K562 (cell line): ENCODE measurements around the gene ASB6. TPM values are rescaled to one million over a fixed set of nuclear protein-coding genes. Genes with fewer than 3 reads are reported as not detected.

Experiments used
- CBFA2T2 ChIP-seq: fragments of 450-650 bp; conservative IDR thresholded peaks from 2 replicates; pipeline ENCODE4 v1.6.1; 2017; ENCODE audit warnings: mild to moderate bottlenecking
- CBX5 ChIP-seq: IDR thresholded peaks from 2 replicates; pipeline ENCODE4 v1.6.1; 2014; ENCODE audit warnings: low read depth, borderline replicate concordance
- KLF1 ChIP-seq: fragments of 450-650 bp; IDR thresholded peaks from 2 replicates; pipeline ENCODE4 v1.6.1; 2016; ENCODE audit warnings: missing genetic modification characterization, missing compliant biosample characterization
- MTA3 ChIP-seq: fragments of 450-650 bp; formaldehyde crosslinking; IDR thresholded peaks from 2 replicates; pipeline ENCODE4 v1.6.1; 2017; ENCODE audit warnings: mild to moderate bottlenecking, borderline replicate concordance
- PHF20 ChIP-seq: fragments of 450-650 bp; IDR thresholded peaks from 2 replicates; pipeline ENCODE4 v1.6.1; 2018; ENCODE audit not compliant: partially characterized antibody
- SMAD1 ChIP-seq: fragments of 150-350 bp; IDR thresholded peaks from 2 replicates; pipeline ENCODE4 v1.6.1; 2014; ENCODE audit warnings: low read length, low read depth; ENCODE audit not compliant: partially characterized antibody
- SRSF3 ChIP-seq: fragments of 200-400 bp; formaldehyde crosslinking; IDR thresholded peaks from 2 replicates; pipeline ENCODE4 v1.6.1; 2016; ENCODE audit warnings: mild to moderate bottlenecking, low read length, moderate library complexity; ENCODE audit not compliant: insufficient read depth
- TBL1XR1 ChIP-seq, 2 experiments: IDR thresholded peaks; 2 replicates each; pipeline ENCODE4 v1.6.1; 2012; ENCODE audit warnings: improper control_type of control experiment in 2 of 2, low read length in 2 of 2, mild to moderate bottlenecking in 1 of 2
- ZNF175 ChIP-seq: fragments of 200-800 bp; sonication (Bioruptor generic); IDR thresholded peaks from 2 replicates; pipeline ENCODE4 v1.6.1; 2016; ENCODE audit warnings: low read depth, mild to moderate bottlenecking, missing genetic modification characterization, missing compliant biosample characterization
- polyA plus RNA-seq, 8 experiments: library from polyadenylated mRNA; depleted of rRNA in 4 of 8; stranded (reverse) in 5 of 8; unstranded in 3 of 8; fragments of >200 nt; fragmentation: Nextera tagmentation in 2 of 8; fragmentation: Illumina TruSeq in 1 of 8; extraction: Ambion mirVana in 2 of 8; extraction: Trizol in 1 of 8; gene quantifications; 2 replicates each; pipeline versions ENCODE4 v1.2.1 to v1.2.3, GENCODE V29; 2011 to 2014; ENCODE audit warnings: inconsistent platforms in 1 of 8, missing spikeins in 1 of 8
- total RNA-seq, 7 experiments: library from RNA; depleted of rRNA in 6 of 7; stranded (reverse); fragments of >200 nt in 6 of 7; fragmentation: Illumina TruSeq in 2 of 7; extraction: Trizol in 2 of 7; gene quantifications; 2 replicates each; pipeline versions ENCODE4 v1.2.1 to v1.2.3, GENCODE V29; 2011 to 2021; ENCODE audit warnings: low replicate concordance in 1 of 7
- TF ChIP-seq, protein P1 (sequence below): fragments of 450-650 bp; IDR thresholded peaks from 2 replicates; pipeline ENCODE4 v1.6.1; 2016; ENCODE audit warnings: low read depth
- TF ChIP-seq, protein P2 (sequence below): fragments of 450-650 bp; formaldehyde crosslinking; IDR thresholded peaks from 2 replicates; pipeline ENCODE4 v1.4.0; 2022; ENCODE audit warnings: missing genetic modification characterization
- TF ChIP-seq, protein P3 (sequence below): fragments of 450-650 bp; IDR thresholded peaks from 2 replicates; pipeline ENCODE4 v1.6.1; 2018; ENCODE audit warnings: mild to moderate bottlenecking, low read depth; ENCODE audit not compliant: partially characterized antibody
- TF ChIP-seq, protein P4 (sequence below): fragments of 450-650 bp; IDR thresholded peaks from 2 replicates; pipeline ENCODE4 v1.6.1; 2016; ENCODE audit warnings: mild to moderate bottlenecking

Gene ASB6
- total and polyA plus RNA-seq, 9 of the 15 experiments (the other 6 are each of a cell fraction or from before 2014, with no cell fraction given) = 0.92 to 17.8 (median 11.3) TPM

DNA sequence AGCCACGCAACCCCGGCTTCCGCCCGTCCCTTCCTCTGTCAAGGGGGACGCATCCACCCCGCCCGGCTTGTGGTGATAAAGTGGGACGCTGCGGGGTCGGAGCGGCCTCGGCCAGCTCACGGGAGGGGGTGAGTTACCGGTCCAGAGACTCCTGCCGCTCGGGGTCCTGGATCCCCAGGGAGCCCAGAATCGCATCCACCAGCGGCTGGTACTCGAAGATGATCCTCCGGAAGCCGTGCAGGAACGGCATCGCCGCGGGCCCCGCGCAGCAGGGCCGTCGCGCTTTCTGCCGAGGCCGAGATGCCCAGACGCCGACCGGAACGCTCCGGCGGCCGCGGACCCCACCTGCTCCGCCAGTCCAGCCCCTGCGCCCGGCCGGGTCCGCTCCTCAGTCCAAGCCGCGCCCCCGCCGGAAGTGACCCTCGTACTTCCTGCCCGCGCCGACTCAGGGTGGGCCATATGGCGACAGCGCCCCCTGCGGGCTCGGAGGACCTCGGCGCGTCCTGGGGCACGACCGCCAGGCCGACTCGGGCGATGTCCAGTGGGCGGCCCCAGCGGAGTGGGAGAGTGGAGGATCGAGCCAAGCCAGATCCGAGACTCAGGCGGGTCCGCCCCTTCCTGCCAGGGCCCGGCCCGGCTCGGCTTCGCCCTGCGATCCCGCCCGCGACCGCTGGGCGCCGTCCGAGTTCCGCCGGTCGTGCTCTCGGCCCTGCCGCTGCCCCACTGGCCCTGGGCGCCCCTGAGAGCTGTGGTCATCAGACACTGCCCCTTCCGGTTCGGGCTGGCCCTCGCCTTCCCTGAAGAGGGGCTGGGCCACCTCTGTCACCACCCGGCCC lies at the start of gene ASB6 (continued):
- TF ChIP-seq, protein P1, sequence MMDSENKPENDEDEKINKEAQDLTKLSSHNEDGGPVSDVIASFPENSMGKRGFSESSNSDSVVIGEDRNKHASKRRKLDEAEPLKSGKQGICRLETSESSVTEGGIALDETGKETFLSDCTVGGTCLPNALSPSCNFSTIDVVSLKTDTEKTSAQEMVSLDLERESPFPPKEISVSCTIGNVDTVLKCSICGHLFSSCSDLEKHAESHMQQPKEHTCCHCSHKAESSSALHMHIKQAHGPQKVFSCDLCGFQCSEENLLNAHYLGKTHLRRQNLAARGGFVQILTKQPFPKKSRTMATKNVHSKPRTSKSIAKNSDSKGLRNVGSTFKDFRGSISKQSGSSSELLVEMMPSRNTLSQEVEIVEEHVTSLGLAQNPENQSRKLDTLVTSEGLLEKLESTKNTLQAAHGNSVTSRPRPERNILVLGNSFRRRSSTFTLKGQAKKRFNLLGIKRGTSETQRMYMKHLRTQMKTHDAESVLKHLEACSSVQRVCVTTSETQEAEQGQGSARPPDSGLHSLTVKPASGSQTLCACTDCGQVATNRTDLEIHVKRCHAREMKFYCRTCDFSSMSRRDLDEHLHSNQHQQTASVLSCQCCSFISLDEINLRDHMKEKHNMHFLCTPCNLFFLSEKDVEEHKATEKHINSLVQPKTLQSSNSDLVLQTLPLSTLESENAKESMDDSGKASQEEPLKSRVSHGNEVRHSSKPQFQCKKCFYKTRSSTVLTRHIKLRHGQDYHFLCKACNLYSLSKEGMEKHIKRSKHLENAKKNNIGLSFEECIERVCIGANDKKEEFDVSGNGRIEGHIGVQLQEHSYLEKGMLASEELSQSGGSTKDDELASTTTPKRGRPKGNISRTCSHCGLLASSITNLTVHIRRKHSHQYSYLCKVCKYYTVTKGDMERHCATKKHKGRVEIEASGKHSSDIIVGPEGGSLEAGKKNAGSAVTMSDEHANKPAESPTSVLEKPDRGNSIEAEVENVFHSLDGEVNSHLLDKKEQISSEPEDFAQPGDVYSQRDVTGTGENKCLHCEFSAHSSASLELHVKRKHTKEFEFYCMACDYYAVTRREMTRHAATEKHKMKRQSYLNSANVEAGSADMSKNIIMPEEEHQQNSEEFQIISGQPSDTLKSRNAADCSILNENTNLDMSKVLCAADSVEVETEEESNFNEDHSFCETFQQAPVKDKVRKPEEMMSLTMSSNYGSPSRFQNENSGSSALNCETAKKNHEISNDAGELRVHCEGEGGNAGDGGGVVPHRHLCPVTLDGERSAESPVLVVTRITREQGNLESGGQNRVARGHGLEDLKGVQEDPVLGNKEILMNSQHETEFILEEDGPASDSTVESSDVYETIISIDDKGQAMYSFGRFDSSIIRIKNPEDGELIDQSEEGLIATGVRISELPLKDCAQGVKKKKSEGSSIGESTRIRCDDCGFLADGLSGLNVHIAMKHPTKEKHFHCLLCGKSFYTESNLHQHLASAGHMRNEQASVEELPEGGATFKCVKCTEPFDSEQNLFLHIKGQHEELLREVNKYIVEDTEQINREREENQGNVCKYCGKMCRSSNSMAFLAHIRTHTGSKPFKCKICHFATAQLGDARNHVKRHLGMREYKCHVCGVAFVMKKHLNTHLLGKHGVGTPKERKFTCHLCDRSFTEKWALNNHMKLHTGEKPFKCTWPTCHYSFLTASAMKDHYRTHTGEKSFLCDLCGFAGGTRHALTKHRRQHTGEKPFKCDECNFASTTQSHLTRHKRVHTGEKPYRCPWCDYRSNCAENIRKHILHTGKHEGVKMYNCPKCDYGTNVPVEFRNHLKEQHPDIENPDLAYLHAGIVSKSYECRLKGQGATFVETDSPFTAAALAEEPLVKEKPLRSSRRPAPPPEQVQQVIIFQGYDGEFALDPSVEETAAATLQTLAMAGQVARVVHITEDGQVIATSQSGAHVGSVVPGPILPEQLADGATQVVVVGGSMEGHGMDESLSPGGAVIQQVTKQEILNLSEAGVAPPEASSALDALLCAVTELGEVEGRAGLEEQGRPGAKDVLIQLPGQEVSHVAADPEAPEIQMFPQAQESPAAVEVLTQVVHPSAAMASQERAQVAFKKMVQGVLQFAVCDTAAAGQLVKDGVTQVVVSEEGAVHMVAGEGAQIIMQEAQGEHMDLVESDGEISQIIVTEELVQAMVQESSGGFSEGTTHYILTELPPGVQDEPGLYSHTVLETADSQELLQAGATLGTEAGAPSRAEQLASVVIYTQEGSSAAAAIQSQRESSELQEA = no peak
- peak; percentile 53; the same call in 1 of the 2 replicates for TF ChIP-seq KLF1
- TF ChIP-seq, protein P2, sequence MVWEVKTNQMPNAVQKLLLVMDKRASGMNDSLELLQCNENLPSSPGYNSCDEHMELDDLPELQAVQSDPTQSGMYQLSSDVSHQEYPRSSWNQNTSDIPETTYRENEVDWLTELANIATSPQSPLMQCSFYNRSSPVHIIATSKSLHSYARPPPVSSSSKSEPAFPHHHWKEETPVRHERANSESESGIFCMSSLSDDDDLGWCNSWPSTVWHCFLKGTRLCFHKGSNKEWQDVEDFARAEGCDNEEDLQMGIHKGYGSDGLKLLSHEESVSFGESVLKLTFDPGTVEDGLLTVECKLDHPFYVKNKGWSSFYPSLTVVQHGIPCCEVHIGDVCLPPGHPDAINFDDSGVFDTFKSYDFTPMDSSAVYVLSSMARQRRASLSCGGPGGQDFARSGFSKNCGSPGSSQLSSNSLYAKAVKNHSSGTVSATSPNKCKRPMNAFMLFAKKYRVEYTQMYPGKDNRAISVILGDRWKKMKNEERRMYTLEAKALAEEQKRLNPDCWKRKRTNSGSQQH (CRISPR knock-in tag) = no peak
- peak; percentile 87 for TF ChIP-seq PHF20
- TF ChIP-seq MTA3 = peak; percentile 95; the same call in 1 of the 2 replicates
- no peak for TF ChIP-seq ZNF175 (CRISPR knock-in tag)
- TF ChIP-seq, protein P3, sequence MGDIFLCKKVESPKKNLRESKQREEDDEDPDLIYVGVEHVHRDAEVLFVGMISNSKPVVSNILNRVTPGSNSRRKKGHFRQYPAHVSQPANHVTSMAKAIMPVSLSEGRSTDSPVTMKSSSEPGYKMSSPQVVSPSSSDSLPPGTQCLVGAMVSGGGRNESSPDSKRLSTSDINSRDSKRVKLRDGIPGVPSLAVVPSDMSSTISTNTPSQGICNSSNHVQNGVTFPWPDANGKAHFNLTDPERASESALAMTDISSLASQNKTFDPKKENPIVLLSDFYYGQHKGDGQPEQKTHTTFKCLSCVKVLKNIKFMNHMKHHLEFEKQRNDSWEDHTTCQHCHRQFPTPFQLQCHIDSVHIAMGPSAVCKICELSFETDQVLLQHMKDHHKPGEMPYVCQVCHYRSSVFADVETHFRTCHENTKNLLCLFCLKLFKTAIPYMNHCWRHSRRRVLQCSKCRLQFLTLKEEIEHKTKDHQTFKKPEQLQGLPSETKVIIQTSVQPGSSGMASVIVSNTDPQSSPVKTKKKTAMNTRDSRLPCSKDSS = no peak
- no peak for TF ChIP-seq SRSF3
- TF ChIP-seq CBX5 = 0 out of 2 replicates have a peak, but pooled peaks have one; percentile 70
- no peak; the same call in 1 of the 2 replicates for TF ChIP-seq CBFA2T2
- TF ChIP-seq SMAD1 = no peak
- TF ChIP-seq, protein P4, sequence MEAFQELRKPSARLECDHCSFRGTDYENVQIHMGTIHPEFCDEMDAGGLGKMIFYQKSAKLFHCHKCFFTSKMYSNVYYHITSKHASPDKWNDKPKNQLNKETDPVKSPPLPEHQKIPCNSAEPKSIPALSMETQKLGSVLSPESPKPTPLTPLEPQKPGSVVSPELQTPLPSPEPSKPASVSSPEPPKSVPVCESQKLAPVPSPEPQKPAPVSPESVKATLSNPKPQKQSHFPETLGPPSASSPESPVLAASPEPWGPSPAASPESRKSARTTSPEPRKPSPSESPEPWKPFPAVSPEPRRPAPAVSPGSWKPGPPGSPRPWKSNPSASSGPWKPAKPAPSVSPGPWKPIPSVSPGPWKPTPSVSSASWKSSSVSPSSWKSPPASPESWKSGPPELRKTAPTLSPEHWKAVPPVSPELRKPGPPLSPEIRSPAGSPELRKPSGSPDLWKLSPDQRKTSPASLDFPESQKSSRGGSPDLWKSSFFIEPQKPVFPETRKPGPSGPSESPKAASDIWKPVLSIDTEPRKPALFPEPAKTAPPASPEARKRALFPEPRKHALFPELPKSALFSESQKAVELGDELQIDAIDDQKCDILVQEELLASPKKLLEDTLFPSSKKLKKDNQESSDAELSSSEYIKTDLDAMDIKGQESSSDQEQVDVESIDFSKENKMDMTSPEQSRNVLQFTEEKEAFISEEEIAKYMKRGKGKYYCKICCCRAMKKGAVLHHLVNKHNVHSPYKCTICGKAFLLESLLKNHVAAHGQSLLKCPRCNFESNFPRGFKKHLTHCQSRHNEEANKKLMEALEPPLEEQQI = no peak
- peak in 1 of 2 experiments; percentile 14; a peak in 1 of 4 replicates for TF ChIP-seq TBL1XR1 (IDR thresholded peaks at IDR 0.05; ENCODE audit: low read length in 2 of 2)
